Measurements from ENCODE around the gene KLK5.
"Not testable (repeated sequence)": the region's sequence is repeated elsewhere in the genome, so short reads cannot be mapped to it uniquely, and the experiment has no call there.

Gene KLK5

DNA sequence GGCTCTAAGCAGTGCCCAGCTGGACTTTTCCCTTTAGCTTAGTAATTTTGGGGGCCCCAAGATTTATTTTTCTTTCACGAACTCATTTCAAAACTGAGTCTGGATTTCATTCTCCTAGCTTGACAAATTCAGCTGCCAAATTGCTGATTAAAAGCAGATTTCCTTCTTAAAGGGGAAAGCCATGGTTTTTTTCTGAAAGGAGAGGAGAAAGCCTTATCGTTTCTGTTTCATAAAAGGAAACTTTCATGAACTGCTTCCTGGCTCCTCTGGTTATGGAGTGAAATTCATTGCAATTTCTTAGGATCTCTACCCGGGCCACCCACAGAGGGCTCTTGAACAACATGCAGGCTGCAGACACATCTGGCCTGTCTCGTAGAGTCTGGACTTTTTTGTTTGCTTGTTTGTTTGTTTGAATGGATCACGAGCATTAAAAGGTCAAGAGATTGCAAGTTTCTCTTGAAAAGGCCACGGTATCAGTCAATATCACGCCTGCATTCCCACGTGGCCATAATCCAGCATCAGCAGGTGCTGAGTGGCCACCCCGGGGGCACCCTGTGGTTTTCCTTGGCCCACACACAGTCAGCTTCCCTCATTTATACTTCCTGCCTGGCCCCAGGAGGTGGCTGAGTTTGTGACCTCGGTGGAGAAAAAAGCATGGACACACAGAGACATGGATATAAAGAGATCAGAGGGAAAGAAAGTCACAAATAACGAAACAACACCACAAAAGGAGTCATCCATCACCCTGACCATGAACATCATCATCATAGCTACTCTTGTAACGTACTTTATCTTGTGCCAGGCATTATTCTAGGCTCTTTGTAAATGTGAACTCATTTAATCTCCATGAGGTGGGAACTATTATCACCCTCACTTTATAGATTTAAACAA is 31.2 kb downstream of the KLK5 start:
- no peak for DNase-seq

DNA sequence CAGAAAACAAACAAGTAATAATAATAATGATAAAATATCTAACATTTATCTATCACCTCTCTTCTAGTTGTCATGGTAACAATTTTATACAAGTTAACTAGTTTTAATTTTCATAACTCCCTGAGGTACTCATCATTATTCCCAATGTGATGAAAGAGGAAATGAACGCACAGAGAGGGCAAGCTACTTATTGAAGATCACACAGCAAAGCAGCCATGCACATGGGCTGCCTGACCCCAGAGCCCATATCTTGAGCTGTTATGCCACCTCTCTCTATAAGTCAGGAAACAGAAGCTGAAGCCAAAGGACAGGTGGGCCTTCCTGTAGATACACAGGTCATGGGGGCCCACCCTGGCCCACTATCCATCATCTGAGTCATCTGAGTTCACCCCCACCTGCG is 36.8 kb downstream of the KLK5 start:
- DNase-seq, result no peak

DNA sequence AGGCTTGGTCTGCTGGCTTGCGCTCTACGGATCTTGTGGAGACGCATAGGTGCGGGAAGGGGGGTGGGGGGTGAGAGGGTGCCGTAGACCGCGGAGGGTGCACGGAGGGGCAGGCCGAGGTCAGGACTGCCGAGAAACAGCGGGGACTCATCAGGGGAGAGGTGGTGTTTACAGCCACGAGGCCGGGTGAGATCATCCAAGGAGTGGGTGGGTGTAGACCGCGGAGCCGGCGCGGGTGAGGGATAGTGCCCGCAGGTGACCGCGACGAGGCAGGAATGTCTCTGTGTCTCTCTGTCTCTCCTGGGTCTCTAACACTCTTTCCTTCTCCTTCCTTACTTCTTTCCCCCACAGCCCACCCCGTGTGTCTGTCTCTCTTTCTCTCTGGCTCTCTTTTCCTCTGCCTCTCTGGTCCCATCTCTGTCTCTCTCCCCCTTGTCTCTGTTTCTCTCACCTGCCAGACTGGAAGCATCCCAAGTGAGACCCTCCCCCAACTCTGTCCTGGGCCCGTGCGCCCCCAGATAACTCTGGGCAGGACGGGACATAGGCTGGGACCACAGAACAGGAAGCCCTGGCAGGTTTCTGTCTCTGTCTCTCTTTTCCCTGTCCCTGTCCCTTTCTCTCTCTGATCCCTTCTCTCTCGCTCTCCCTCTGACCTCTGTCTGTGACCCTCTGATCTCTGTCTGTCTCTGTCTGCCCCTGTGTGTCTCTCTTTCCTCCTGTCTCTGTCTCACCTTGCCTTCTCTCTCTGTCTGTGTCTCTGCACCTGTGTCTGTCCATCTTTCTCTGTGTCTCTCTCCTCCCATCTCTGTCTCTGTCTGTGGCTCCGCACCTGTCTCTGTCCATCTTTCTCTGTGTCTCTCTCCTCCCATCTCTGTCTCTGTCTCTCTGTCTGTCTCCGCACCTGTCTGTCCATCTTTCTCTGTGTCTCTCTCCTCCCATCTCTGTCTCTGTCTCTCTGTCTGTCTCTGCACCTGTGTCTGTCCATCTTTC is 39.8 kb downstream of the KLK5 start:
- no peak for DNase-seq

DNA sequence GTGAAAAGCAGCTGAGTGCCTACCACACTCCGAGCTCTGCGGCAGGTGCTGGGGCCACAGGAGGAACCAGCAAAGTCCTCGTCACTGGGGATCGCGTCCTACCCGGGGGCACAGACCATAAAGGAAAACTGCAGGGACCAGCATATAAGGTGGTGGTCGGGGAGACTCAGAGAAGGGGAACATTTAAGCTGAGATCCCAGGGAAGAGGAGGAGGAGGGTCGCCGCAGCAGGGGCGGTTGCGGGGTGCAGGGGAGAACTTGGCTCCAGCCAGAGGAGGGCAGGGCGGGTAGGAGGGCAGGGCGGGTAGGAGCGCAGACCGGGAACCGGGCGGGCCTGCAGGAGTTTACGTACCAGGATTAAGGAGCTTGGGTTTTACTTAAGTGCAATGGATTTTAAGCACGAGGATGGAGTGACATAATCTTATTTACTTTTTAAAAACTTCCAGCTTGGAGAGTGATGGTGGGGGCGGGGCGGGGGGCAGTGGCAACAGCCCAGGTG is 40.7 kb downstream of the KLK5 start:
- DNase-seq, result no peak

DNA sequence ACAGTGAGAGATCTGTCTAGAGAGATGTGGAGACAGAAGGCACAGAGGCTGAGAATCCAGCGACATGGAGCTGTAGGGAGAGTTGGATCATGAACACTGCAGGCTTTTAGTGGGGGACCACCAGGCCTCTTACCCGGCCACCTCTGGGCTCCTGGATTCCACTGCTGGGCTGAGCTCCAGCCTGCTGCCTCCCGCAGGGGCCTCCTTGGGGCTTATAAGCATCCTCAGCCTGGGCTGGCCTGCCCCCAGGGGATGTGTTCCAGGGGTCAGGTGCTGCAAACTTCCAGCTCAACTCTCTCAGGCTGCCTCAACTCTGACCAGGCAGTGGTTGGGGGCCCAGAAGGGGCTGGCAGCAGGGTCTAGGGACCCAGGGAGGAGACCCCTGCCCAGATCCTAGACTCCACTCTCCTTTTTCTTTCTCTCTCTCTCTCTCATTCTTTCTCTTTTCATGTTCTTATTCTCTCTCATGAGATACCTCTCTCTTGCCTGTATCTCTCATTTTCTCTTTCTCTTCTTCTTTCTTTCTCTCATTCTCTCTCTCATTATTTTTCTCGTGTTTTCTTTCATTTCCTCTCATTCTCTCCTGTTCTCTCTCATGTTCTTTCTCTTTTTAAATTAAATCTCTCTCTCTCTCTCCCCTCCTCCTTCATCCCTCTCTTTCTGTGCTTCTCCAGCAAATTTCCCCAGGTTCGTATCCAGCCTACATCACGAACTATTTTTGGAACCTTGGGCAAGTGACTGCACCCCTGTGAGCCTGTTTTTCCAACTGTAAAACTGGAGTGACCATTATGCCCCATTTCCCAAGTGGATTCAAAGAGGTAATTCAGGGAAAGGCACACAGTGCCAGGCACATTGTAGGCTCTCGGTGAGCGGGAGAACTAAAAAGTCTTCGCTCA is 41.4 kb downstream of the KLK5 start, which contains the start of gene KLK4:
TSS of gene KLK4 (minus strand) at position 190 of the 896 bp plus-strand sequence. CDS start 657 bp downstream, outside the sequence.
- no peak for DNase-seq

DNA sequence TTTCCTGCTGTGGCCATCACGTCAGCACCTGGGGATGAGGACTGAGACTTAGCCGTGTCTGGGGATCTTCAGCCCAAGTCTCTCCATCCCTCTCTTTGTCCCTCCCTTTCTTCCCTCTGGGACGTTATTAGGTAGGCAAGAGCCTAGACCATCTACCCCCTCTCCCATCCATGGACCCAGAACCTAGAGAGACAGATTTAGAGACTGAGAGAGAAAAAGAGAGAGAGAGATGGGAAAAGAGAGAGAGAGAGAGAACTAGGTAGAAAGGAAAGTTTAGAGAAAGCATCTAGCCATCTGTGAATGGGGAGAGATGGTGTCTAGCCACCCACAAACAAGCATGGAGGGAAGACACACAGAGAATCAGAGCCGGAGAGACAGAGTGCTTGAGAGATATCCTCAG is 42.1 kb downstream of the KLK5 start:
- no peak for DNase-seq

DNA sequence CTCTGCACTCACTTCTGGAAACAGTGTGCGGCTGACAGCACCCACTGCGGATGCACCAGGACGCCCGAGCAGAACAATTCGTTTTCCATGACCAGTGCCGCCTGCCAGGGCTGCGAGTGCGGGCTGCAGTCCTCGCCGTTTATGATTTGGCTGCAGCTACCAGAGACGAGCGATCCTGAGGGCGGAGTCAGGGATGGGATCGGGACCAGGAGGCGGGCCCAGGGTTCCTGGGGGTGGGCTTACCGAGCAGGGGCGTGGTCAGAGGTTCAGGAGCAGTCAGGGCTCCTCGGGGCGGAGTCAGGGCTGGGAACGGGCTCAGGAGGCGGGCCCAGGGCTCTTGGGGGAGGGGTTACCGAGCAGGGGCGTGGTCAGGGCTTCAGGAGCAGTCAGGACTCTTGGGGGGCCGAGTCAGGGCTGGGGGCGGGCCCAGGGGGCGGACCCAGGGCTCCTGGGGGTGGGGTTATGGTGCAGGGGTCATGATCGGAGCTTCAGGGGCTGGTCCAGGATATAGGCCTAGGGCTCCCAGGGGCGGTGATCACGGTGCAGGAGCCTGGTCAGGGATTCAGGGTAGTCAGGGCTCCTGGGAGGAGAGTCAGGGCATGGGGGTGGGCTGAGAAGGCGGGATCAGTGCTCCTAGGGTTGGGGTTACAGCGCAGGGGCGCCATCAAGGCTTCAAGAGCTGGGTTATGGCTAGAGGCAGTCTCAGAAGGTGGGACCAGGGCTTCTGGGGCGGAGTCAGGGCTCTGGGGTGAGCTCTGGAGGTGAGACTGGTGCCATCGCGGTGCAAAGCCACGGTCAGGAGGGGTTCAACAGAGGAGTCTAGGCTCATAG is 43.4 kb downstream of the KLK5 start:
- DNase-seq, result no peak

DNA sequence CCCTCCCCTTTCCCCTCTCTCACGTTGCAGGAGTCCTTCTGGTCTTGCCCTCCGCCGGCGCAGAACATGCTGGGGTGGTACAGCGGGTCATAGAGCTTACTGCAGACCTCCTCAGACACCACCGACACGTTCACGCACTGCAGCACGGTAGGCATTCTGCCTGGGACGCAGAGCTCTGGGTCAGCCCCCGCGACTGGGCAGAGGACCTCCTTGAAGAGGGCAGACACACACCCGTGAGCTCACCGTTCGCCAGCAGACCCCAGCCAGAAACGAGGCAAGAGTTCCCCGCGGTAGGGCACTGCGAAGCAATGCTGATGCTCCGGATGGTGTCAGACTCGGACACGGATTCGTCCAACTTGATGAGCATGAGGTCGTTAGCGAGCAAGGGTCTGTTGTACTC is 44.5 kb downstream of the KLK5 start:
- DNase-seq, result no peak

DNA sequence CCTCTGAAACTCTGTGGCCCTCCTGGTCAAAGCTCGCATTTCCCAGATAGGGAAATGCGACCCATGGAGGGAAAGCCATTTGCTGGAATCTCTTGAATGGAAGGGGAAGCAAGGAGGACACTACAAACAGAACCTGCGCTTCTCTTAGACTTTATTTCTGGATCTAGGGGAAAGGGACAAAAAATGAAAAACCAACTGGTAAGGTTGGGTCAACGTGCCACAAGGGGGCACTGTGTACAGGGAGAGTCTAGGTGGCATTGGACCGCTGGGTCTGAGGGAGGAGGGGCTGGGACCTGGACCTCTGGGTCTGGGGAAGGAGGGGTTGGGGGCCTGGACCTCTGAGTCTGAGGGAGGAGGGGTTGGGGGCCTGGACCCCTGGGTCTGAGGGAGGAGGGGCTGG is 46.6 kb downstream of the KLK5 start:
- no peak for DNase-seq

DNA sequence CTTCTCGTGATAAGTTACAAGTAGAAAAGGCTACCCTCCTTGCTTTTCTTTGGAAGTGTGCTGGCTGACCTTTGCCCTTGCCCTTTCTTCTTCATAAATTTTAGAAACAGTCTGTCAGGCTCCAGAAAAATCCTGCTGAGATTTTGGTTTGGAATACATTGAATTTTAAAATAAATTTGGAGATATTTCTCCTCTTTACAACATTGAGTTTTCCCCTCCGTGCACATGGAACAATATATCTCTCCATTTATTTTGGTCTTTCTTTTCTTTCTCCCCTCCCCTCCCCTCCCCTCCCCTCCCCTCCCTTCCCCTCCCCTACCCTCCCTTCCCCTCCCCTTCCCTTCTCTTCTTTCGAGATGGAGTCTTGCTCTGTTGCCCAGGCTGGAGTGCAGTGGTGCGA is 50.2 kb downstream of the KLK5 start:
- DNase-seq, result no peak

DNA sequence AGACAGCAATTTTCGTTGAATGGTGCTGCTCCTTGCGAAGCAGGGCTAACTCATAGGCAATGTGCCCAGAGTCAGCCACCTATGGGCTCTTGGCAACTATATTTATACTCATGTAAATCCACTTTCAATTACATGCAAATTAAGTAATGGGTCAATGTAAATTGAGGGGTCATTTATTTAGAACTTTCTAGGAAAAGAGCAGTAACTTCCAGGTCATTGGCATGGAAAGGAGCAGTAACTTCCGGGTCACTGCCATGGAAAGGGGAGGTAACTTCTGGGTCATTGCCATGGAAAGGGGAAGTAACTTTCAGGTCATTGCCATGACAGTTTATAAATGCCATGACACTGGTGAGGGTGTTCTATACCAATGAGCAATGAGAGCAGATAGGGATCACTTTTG is 53.3 kb downstream of the KLK5 start:
- no peak for DNase-seq

DNA sequence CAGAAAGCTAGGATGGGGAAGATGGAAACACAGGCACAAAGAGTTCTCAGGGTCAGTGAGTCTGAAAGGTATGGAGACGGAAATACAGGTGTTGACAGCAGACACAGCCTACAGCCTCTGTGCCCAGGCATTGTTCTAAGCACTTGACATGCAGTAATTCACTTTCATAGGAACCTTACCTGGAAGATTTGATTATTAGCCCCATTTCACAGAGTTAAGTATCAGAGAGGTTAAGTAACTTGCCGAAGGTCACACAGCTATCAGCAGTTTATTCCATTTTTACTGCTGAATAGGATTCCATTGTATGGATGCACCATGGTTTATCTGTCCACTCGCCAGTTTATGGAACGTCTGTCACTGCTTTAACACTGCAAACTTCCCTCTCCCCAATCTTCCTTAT is 54.8 kb downstream of the KLK5 start:
- DNase-seq, result no peak

DNA sequence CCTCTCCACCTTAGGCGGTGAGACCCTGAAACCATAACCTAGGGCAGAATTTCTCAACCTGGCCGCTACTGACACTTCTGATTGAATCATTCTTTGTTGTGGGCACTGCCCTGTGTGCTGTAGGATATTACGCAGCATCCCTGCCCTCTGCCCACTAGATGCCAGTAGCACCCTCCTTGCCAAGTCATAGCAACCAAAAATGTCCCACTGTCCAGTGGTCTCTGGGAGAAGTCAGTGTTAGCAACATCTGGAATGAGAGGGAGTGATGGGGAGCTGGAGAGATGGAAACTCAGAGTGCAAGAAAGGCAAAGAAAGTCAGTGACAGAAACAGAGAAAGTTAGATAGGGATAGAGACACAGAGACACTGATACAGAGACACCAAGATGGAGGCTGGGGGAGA is 55.2 kb downstream of the KLK5 start:
- DNase-seq, result no peak

DNA sequence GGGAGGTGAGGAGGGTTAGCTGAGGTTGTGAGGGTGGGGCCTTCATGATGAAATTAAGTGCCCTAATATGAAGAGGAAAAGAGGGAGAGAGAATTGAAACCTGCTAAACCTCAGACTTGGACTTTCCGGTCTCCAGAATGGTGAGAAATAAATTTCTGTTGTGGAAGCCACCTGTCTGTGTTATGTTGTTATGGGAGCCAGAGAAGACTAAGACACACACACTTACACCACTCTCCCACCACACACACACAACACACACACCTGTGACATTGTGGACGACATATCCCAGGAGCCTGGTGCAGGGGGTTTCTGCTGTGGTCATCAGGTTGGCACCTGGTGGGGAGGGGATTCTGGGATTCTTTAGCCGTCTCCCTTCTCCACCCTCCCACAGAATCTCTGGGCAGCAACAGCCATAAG is 55.6 kb downstream of the KLK5 start:
- DNase-seq, result no peak

DNA sequence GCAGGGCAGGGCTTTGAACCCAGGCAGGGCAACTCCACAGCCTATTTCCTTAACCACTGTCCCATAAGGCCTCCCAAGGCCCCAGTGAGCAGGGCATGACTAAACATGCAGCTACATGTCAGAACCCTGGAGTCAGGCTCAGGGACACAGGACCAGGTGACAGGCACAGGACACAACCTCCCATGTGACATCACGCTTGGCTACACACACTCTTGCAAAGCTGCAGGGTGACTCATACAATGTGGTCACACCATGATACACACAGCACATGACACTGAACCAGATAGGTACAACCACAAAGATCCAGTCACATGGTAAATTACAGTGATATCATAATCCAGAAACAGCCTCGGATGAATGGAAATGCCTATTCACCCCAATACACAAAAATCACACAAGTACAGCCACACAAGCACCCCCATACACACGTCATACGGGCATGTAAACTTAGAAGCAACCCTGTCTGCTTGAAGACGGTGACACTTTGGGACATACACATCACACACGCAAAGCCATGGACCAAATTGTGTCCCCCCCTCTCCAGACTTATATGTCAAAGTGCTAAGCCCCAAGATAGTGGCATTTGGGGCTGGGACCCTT is 56.1 kb downstream of the KLK5 start:
- no peak for DNase-seq

DNA sequence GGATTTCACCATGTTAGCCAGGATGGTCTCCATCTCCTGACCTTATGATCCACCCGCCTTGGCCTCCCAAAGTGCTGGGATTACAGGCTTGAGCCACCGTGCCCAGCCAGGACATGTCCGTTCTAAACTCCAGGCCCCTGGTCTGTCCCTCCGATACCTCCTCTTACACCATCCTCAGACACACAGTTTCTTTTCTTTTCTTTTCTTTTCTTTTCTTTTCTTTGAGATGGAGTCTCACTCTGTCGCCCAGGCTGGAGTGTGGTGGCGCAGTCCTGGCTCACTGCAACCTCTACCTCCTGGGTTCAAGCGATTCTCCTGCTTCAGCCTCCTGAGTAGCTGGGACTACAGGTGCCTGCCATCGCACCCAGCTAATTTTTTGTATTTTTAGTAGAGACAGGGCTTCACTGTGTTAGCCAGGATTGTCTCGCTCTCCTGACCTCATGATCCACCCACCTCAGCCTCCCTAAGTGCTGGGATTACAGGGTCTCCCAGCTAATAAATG is 56.7 kb downstream of the KLK5 start:
- DNase-seq, result not testable (repeated sequence)

DNA sequence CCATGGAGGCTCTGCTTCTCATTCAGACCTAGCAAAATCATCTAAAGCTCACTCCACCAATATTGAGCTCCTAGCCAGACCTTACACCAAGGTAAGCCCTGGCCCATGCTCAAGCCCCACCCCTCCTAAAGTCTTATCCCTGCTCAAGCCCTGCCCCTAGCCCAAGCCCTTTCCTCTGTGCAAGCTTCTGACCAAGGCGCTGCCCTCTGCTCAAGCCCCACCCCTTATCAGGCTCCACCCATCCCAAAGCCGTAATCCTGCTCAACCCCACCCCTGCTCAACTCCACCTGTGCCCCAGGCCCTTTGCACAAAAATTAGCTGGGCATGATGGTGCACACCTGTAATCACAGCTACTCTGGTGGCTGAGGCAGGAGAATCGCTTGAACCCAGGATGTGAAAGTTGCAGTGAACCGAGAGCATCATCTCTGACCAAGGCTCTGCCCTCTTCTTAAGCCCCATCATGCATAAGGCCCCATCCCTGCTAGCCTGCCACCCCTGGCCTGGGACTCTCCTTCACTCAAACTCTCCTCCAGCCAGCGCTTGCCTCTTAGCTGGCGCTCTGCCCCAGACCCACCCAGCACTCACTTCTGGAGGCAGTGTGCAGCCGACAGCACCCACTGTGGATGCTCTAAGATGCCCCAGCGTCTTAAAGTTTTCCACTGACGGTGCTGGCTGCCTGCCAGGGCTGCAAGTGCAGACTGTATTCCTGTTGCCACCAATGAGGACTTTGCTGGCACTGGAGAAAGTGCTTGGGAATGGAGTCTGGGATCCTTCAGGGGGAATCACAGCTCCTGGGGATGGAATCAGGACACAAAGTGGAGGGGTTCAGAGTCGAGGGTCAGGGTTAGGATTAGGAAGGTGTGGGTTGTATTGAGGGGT is 58.1 kb downstream of the KLK5 start:
- no peak for DNase-seq
